Putamen (tissue), 1 donor: Measurements from ENCODE around the gene ERAP2.

Experiments used
- DNase-seq: peaks from one replicate; pipeline ENCODE4 v3.0.0-alpha.2; 2016; ENCODE audit warnings: low spot score

Gene ERAP2

DNA sequence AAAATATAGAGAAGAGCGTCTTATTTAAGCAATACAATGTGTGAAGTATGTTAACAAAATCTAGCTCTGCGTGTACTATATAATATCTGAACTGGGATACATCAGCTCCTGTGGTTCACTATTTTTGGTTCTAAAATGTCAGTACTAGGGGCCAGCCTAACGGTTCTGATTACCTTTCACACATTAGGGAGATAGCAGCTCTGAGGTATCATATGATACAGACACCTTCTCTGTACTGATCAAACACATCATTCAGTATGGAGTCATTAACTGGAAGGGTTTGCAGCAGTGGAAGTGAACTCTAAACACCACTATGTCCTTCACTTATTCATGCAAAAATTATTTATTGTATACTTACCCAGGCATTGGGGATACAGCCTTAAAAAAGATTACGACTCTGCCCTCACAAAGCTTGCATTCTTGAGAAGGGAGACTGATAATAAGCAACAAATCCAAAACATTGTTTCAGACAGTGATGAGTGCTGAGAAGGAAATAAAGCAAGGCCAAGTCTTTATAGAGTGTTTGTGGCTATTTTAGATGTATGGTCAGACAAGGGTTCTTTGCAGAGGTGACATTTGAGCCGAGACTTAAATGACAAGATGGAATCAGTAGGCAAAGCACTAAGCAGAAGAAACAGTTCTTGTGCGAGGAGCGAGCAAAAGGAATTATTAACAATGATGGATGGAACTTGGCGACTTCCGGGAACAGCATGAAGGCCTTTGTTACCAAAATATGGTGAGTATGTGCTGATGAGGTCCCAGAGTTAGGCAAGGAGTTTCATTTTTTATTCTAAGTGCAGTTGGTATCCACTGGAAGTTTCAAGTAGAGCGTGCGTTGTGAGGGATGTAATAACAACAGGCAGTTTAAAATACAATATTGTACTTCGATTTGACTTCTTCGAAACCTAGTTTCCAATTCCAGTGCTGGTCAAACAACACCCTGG, 57.7 kb downstream of the ERAP2 start:
- peak; percentile 18 for DNase-seq

DNA sequence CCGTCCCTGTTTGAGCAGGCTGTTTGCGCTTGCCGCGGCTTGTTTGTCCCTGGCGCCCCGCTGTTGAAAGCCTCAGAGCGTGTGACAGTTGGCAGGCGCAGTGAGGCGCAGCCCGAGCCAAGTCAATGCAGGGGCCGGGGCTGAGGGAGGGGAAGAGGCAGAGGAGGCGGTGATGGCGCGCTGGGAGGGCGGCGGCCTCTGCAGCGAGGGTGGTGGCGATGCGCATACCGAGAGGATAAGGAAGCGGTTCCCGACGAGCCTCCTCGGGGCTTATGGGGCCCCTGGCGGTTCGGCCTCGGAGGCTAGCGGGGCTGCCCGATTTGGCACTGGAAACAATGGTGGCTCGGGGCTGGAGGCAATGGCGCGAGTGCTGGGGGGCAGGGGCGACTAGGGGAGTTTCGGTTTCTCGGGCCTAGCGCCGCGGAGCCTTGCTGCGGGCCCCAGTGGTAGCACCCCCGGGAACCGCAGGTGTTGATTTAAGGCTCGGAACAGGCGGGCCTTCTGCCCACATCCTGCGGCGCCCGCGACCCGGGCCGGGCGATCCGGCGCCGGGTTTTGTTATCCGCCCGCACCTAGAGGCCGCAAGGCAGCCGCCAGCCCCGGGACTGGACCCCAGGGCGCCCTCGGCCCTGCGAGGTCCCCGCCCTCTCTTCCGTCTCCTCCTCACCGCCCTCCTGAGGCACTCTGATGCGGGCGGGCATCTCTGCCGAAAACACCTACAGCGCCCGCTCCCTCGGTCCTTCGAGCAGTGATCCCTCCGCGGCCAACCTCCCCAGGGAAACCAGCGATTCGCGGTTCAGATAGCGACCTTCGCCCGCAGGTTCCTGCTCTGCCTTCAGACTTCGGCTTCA, 58.6 kb downstream of the ERAP2 start:
- peak; percentile 93 for DNase-seq

DNA sequence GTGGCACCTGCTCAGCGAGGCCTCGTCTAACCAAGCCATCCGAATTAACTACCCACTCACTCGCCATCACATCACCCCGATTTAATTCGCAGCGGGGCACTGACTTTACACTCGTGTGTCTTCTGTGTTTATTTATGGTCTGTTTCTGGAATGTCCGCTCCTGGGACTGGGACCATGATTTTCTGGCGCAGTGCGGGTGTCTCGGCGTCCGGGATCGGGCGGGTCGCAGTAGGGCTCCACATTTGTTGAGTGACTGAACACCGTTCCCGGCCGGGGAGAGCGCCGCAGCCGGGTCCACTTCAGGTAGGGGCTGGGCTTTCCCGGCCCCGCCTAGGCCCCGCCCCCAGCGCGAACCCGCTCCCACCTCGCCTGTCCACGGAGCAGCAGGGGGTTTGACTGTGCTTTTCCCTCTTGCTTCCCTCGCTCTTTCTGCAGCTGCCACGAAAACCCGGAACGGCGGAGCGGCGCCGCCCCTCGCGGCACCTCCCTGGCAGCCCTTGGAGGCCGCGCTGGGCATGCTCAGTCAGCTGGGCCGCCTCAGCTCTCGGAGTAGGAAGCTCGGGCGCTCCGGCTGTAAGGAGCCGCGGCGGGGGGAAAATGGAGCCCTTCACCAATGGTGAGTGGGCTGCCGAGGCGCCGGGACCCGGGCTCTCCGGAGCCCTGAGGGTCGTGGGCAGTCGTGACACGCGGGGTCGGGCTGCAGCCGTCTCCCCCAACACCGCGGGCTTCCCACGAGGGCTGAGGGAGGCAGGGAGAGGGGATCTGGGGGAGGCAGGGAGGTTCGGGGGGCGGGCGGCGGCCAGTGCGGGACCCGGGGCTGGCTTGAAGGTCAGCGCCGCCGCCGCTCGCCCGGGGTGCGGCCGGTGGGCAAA, 59.5 kb downstream of the ERAP2 start, which contains the start of gene LNPEP:
TSS of gene LNPEP (plus strand) at position 522 of the 872 bp plus-strand sequence. CDS start at position 598, 76 bp downstream.
- DNase-seq = peak; percentile 97

- DNase-seq = peak; percentile 41
Observed at GRCh38 chr5:96936431-96937320, 60.4 kb downstream of the ERAP2 start.

GRCh38 chr5:96940586-96940985, 64.3 kb downstream of the ERAP2 start:
- no peak for DNase-seq

DNA sequence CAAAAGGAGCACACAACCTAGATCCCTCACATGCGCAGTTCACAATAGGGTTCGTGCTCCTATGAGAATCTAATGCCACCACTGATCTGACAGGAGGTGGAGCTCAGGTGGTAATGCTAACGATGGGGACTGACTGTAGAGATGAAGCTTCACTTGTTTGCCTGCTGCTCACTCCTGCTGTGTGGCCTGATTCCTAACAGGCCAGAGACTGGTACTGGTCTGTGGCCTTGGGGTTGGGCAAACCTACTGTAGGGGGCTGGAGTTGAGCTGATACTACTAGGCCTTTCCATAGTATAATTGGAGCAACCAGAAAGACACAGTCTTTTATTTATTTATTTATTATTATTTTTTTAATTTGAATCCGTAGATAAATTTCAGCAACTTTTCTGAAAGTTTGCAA, 64.8 kb downstream of the ERAP2 start:
- DNase-seq = no peak

DNA sequence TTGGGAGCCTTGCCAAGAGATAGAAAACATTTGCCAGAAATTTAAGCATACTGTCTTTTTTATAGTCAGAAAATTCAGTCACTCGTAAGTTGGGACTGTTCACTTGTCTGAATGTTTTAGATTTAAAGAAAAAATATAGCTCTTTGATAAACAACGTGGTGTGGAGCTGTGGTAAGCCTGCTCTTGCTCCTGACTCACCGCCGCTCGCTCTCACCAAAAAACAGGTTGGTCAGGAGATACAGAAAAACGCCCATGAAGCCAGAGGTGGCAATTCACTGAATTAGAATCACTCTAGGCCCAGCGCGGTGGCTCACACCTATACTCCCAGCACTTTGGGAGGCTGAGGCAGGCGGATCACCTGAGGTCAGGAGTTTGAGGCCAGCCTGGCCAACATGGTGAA, 65.8 kb downstream of the ERAP2 start:
- DNase-seq = no peak

GRCh38 chr5:96942911-96943310, 66.6 kb downstream of the ERAP2 start:
- no peak for DNase-seq

DNA sequence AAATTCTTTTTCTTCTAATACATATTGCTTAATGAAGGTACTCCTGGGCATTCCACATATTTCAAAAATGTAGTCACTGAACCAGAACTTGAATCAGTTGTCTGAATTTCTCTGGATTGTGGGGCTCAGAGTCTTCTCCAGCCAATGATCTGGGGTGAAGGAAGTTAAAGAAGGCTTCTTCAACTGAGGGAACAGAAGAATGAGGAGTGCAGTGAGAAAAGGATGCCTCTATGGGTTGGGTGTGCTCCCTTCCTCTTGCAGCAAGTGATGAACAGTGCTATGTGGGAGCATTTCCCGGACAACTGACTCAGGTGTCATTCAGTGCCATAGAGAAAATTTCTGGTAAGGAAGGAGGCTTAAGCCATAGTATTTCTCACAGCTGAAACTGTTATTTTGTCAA, 67.5 kb downstream of the ERAP2 start:
- no peak for DNase-seq

GRCh38 chr5:96945144-96945897, 69.0 kb downstream of the ERAP2 start:
- no peak for DNase-seq

DNA sequence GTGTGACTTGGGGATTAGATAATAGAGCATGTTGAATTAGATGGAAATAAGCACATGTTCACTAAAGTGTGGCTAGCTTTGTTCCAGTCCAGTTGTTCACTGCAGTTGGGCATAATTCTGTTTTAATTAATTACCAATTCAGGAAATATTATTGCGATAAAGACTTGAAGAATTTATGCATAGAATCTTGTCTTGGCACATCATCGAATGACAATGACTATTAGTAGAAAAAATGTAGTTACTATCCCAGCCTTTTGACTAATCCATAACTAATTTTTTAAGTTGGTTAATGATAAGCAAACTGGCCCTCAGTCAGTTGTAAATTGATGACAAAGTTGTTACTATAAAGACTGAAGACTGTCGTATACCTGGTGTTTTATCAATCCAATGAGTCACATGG, 70.1 kb downstream of the ERAP2 start:
- DNase-seq = no peak

DNA sequence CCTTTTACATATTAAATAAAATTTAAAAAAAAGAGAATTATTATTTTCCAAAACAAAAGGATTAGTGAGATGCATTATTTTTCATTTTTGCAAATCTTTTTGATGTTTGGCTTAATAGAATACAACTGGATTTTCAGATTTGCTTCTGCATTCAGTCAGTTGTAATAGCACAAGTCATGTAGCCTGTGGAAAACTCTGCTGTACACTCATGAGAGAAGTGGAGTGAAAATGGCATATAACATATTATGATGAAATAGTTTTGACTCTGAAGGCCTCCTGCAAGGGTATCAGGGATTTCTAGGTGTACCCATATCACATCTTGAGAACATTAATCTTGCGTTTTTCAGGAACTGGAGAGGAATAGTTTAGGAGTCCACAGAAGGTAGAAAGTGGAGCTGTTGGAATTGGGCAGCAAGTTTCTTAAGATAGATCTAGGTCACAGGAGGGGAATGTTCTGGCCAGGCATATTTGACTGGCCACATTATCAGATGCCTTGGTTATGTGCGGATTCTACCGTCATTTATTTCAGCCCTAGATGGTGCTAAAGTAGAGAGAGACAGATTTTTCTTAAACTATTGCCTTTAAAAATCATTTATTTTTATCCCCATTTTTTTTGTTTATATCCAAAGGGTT, 75.9 kb downstream of the ERAP2 start:
- no peak for DNase-seq

- no peak for DNase-seq
Observed at GRCh38 chr5:96952974-96953730, 76.9 kb downstream of the ERAP2 start.

DNA sequence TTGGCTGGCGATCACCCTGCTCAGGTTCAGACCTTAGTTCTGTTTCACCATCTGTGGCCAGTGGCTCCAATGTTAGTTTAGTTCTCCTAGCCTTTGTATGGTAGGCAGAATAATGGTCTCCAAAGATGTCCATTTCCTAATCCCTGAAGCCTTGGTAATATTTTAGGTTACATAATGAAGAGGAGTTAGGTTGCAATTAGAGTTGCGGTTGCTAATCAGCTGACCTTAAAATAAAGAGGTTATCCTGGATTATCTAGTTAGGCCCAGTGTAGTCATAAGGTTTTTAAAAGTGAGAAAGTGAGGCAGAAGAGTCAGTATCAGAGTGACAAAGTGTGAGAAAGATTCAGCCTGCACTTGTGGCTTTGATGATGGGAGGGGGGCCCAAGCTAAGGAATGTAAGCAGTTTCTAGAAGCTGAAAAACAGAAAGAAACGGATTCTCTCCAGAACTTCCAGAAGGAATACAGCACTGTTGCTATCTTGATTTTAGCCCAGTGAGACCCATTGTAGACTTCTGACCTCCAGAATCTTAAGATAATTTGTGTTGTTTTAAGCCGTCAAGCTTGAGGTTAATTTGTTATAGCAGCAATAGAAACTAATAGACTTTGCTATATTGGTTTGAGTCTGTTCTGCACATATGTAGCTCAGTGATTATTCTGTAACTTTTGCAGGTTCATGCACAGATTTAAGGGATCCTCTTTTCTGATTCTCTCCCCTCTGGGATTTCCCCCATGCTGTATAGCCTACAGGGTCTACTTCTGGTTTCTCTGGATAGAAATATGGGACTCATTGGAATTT, 81.2 kb downstream of the ERAP2 start:
- no peak for DNase-seq

GRCh38 chr5:96958977-96959376, 82.7 kb downstream of the ERAP2 start:
- DNase-seq = no peak

DNA sequence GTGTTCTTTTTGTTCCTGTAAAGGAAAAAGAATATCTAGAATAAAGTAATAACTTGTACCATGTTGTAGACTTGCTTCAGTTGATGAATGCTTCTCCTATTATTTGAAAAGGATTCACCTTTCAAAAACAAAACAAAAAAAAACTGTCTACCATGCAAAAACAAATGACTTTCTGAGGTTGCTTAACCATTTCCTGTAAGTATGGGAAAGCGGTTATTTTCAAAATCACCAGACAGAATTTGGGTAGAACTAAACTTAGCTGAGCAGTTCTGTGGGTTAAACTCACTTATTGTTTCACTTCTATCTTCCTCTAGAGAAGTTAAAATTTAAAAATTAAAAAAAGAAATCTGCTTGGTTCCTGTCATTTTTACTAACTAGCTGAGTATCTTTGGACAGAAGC, 84.8 kb downstream of the ERAP2 start:
- no peak for DNase-seq

DNA sequence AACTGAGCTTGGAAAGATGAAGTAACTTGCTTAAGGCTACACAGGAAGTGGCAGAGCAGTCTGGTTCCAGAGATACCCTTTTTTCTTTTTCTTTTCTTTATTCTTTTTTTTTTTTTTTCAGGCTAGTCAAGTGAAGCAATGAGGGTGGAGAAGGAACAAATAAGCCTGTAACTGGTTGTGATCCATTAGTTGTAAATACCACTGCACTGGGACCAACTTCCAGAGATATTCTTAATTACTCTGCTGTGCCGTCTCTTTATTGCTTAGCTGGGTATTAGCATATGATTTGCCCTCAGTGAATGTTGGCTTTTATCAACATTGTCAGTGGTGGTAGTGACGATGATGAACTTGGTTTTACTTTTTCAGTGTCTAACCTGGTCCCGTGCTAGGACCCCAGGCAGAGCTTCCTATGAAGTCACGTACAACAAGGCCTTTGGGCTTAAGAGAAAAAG, 86.3 kb downstream of the ERAP2 start:
- DNase-seq = no peak

GRCh38 chr5:96963267-96963666, 87.0 kb downstream of the ERAP2 start:
- DNase-seq = peak; percentile 42
